Parathyroid adenoma (tissue), 2 donors: ENCODE data around the gene ATP2B2.

Source experiments
- H2AFZ ChIP-seq: fragments of 300-600 bp; sonication (generic); one replicate; pipeline ENCODE4 v1.7.0; 2017; ENCODE audit warnings: antibody characterized with exemption, mild to moderate bottlenecking
- H3K27ac ChIP-seq: fragments of 300-600 bp; sonication (generic); one replicate; pipeline ENCODE4 v1.7.0; 2017
- H3K27me3 ChIP-seq: fragments of 300-600 bp; sonication (generic); one replicate; pipeline ENCODE4 v1.7.0; 2017; ENCODE audit warnings: low read length; ENCODE audit not compliant: control insufficient read depth, insufficient read depth
- H3K36me3 ChIP-seq: fragments of 300-600 bp; sonication (generic); one replicate; pipeline ENCODE4 v1.7.0; 2017; ENCODE audit warnings: low read length; ENCODE audit not compliant: control insufficient read depth, insufficient read depth
- H3K4me1 ChIP-seq: fragments of 300-600 bp; sonication (generic); one replicate; pipeline ENCODE4 v1.7.0; 2017; ENCODE audit warnings: control low read depth
- H3K4me2 ChIP-seq: fragments of 300-600 bp; sonication (generic); one replicate; pipeline ENCODE4 v1.7.0; 2017; ENCODE audit warnings: low read length
- H3K4me3 ChIP-seq: fragments of 300-600 bp; sonication (generic); one replicate; pipeline ENCODE4 v1.7.0; 2017; ENCODE audit warnings: low read depth, low read length
- H3K79me2 ChIP-seq: fragments of 300-600 bp; sonication (generic); one replicate; pipeline ENCODE4 v1.7.0; 2017; ENCODE audit warnings: control low read depth
- H3K9ac ChIP-seq: fragments of 300-600 bp; sonication (generic); one replicate; pipeline ENCODE4 v1.7.0; 2017; ENCODE audit warnings: mild to moderate bottlenecking
- H3K9me3 ChIP-seq: fragments of 300-600 bp; sonication (generic); one replicate; pipeline ENCODE4 v1.7.0; 2017; ENCODE audit warnings: low read length; ENCODE audit not compliant: control insufficient read depth
- CTCF ChIP-seq: fragments of 300-600 bp; sonication (generic); IDR thresholded peaks from one replicate; pipeline ENCODE4 v1.7.0; 2017; ENCODE audit warnings: antibody characterized with exemption, mild to moderate bottlenecking
- donor health status: primary hyperparathyroidism.

The ATP2B2 gene

GRCh38 chr3:10551821-10552630 lies 46.6 kb upstream of the ATP2B2 start:
- Histone ChIP-seq H3K9ac (no peak overlapping the region), H3K27me3 (no peaks in the 10 kb centered on the region), H3K4me2 (no peak overlapping the region), H3K4me3 (no peak overlapping the region), H3K9me3 (no peaks in the 10 kb centered on the region), H2AFZ (no peak overlapping the region), H3K27ac (no peak overlapping the region), H3K36me3 (no peaks in the 10 kb centered on the region), H3K4me1 (no peaks in the 10 kb centered on the region), H3K79me2 (no peaks in the 10 kb centered on the region)
- TF ChIP-seq CTCF, result no peak

- no peak overlapping the region for H3K9ac ChIP-seq
- H3K79me2 ChIP-seq, result no peaks in the 10 kb centered on the region
- H3K27me3 ChIP-seq, result no peaks in the 10 kb centered on the region
Observed at GRCh38 chr3:10551139-10551538, 45.8 kb upstream of the ATP2B2 start.

GRCh38 chr3:10550705-10551104 lies 45.3 kb upstream of the ATP2B2 start:
- H3K4me2 ChIP-seq, result no peak overlapping the region
- H3K4me1 ChIP-seq, result no peaks in the 10 kb centered on the region
- H3K79me2 ChIP-seq, result no peaks in the 10 kb centered on the region
- no peaks in the 10 kb centered on the region for H3K9me3 ChIP-seq
- H3K36me3 ChIP-seq, result no peaks in the 10 kb centered on the region
- H3K27me3 ChIP-seq, result no peaks in the 10 kb centered on the region
- H3K27ac ChIP-seq, result no peak overlapping the region
- TF ChIP-seq CTCF, result no peak
- H3K4me3 ChIP-seq, result no peak overlapping the region
- H3K9ac ChIP-seq, result no peak overlapping the region
- no peak overlapping the region for H2AFZ ChIP-seq

More at GRCh38 chr3:10551139-10551538, 45.8 kb upstream of the ATP2B2 start:
- Histone ChIP-seq H3K36me3 (no peaks in the 10 kb centered on the region), H3K9me3 (no peaks in the 10 kb centered on the region), H3K27ac (no peak overlapping the region), H3K4me3 (no peak overlapping the region), H2AFZ (no peak overlapping the region), H3K4me2 (no peak overlapping the region), H3K4me1 (no peaks in the 10 kb centered on the region)
- TF ChIP-seq CTCF, result no peak

- no peaks in the 10 kb centered on the region for H3K79me2 ChIP-seq
- no peak overlapping the region for H3K27ac ChIP-seq
- H3K9ac ChIP-seq, result no peak overlapping the region
- no peaks in the 10 kb centered on the region for H3K4me1 ChIP-seq
- H3K4me3 ChIP-seq, result no peak overlapping the region
- no peaks in the 10 kb centered on the region for H3K36me3 ChIP-seq
- no peak overlapping the region for H2AFZ ChIP-seq
- no peak for TF ChIP-seq CTCF
- H3K4me2 ChIP-seq, result no peak overlapping the region
- no peaks in the 10 kb centered on the region for H3K27me3 ChIP-seq
- H3K9me3 ChIP-seq, result no peaks in the 10 kb centered on the region
Observed at GRCh38 chr3:10549617-10550230, 44.3 kb upstream of the ATP2B2 start.
